GM12872 (cell line): ENCODE results near the gene PCP4.

ENCODE experiments used
- CTCF ChIP-seq: IDR thresholded peaks from 3 replicates; pipeline ENCODE4 v1.5.1; 2011; ENCODE audit warnings: low read depth, mild to moderate bottlenecking, low read length, moderate library complexity; ENCODE audit not compliant: insufficient read depth

PCP4 gene

GRCh38 chr21:39908265-39908923 is 41.2 kb downstream of the PCP4 start:
- TF ChIP-seq CTCF = no peak

GRCh38 chr21:39911286-39912199 is 44.3 kb downstream of the PCP4 start:
- TF ChIP-seq CTCF = no peak

GRCh38 chr21:39913706-39914305 is 46.6 kb downstream of the PCP4 start:
- no peak for TF ChIP-seq CTCF

- no peak for TF ChIP-seq CTCF
Measured at GRCh38 chr21:39915881-39916280, 48.6 kb downstream of the PCP4 start.

GRCh38 chr21:39918558-39918957 is 51.3 kb downstream of the PCP4 start:
- no peak for TF ChIP-seq CTCF

- TF ChIP-seq CTCF = no peak
Measured at GRCh38 chr21:39923476-39923875, 56.2 kb downstream of the PCP4 start.

GRCh38 chr21:39924577-39925308 is 57.5 kb downstream of the PCP4 start:
- TF ChIP-seq CTCF = no peak
